ENCODE results near the gene SH3BP4.

Gene SH3BP4

DNA sequence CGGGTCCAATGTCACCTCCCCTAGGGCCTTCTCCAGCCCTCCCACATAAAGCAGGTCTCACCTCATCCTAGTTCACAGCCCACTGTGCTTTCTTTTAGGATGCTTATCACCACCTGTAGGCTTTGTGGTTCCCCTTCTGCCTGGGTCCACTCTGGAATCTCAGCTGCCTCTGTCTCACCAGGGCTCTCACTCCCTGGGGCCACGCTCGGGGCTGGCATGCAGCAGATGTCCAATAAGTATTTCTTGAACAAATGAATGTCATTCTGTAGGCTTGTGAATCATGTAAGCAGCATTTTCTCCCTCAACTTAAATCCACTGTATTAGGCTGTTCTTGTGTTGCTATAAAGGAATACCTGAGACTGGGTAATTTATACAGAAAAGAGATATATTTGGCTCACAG is 4.3 kb upstream of the SH3BP4 start:
- DNase-seq (ENCODE audit: low read depth): no peak

DNA sequence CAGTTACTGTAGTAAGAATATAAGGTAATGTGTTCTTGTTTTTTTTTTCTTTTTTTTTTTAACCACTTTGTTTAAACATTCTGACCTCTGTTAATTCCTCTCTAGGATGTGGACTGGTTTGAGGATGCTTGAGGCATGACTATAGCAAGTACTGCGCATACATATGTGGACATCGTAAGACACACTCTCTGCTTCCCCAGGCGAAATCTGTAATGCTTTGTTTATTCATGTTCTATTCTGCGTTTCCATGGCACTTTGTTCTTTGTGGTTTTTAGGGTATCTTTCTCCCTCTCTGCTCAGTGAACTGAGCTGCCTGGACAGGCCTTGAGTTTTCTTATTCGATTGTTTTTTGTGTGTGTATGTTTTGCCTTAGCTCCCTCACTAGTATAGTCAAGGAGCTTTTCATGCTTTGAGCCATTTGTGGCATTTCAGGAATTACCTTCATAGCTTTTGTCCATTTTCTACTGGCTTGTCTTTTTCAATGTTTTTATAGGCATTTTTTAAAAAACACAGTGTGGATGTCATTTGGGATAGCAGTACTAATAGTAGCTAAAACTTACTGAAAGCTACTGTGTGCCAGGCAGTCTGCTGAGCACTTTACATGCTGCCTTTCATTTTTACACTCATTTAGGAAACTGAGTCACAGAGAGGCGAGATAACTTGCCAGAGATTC is 1.9 kb upstream of the SH3BP4 start:
- DNase-seq (ENCODE audit: low read depth): peak; percentile 100

DNA sequence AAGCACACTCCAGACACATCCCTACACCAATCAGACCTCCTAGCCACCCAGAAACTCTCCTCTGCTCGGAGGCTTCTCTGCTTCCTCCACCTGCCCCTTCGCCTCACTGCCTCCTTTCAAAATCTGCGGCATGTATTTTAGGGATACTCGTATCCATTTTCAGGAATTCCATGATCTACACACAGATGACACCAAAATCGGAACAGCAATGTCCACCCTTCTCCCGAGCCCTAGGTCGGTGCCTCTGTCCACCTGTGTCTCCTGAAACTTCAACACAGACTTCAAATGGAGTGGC is 1.4 kb upstream of the SH3BP4 start:
- no peak for DNase-seq (ENCODE audit: low read depth)

DNA sequence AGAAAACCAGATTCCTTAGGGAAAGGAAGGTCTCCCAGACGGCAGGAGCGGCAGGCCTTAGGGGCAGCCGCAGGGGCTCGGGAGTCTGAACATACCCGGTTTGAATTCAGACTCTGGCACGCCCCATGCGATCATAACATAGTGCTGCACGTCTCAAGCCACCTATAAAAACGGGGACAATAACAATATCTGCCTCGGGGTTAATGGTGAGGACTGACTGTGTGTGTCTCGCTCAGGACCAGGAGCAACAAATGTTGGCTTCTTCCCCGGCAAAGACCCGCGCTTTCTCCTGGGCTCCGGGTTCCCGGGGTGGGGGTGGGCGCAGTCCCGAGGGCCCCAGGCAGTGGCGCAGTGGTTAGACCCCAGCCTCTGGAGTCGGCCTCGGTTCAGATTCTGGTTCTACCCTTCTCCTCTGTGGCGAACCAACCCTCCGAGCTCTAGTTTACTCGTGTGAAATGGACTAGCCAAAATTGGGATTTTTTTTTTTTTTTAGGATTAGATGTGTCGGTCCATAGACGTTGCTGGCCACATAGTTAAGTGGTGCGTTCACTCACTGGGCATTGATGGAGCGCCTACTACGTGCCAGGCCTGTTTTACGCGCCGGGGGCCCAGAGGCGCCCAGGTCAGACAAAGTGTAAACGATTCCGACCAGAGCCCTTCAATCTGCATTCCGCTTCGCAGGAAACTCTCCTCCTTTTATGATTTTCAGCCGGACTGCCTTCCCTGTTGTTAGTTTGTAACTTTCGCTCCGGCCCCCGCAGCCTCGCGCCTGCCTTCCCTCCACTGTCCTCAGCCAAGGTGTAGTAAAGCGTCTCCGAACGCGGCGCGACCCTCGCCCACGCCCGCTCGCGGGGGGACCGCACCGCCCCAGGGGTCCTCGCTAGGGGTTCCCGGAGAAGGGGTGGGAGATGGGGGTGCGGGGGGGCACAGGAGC is 820 bp upstream of the SH3BP4 start:
- DNase-seq (ENCODE audit: low read depth): peak; percentile 61

DNA sequence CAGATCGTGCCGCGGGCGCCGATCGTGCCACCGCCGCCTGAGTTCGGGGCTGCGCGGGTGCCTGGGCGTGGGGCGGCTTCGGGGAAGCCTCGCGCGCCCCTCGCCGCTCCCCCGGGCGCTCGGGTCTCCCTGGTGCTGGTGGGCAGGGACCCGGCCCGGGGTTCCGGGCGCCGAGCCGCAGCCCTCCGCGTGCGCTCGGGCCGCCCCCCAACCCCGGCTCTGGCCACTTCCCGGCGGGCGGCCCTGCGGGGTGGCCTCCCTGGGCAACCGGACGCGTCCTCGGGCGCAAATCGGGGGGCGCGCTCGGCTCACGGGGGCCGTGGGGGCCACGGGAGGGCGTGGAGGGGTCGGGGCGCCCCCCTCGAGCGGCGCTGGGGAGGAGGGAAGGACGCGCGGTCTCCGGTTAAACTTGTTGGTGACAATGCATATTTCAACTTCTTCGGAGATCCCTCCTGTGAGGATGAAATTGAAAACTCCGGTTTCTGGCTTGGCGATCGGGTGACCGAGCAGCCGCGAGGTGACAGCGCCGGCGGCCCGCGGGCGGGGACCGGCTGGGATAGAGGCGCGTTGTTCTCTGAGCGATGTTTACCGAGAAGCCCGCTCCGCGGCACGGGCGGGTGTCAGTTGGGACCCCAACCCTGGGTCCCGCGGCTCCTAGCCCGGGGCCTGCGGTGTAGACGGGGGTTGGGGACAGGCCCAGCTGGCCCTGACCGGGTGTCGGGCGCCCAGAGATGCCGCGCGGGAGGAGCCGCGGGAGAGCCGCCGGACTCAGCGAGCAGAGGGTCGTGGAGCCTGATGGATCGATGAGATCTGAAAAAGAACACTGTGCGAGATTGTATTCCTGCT is 676 bp downstream of the SH3BP4 start:
- DNase-seq (ENCODE audit: low read depth): no peak

DNA sequence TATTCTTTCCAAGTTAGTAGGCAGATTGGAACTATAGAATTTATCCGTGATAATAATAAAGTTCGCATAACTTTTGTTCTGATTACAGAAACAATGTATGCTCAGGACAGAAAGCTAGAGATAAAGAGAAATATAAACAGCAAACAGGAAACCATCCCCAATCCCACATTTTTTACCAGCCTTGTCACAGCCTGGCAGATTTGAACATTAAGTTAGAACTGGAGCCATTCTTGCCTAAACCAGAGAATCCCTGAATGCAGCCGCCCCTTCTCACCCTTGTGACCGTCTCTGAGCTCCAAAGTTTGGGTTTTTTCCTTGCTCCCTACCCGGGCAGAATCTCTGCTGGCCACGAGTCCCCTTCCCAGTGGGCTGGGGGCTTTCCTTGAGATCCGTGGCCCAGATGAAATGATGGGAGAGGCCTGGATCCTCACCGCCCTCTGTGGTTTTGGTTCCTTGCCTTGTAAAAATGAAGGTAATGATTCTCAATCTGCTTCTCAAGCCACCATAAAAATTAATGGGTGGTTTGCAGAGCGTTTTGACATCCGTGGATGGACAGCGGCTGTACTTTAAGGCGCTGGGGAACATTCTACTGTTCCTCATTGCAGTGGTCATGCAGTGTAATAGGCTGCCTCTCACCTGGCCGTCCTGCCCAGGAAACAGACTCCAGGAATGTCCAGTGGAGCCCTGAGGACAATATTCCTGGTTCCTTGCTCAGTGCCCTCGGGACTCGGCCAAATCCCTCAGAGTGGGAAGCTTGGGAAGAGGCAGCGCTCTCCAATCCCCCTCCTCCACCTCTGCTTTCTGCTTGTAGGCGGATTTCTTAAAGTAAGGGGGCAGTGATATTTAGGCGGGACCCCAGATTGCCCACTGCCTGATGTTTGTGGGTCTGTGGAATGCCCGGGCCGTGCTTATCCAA is 1.6 kb downstream of the SH3BP4 start:
- DNase-seq (ENCODE audit: low read depth): peak; percentile 36

DNA sequence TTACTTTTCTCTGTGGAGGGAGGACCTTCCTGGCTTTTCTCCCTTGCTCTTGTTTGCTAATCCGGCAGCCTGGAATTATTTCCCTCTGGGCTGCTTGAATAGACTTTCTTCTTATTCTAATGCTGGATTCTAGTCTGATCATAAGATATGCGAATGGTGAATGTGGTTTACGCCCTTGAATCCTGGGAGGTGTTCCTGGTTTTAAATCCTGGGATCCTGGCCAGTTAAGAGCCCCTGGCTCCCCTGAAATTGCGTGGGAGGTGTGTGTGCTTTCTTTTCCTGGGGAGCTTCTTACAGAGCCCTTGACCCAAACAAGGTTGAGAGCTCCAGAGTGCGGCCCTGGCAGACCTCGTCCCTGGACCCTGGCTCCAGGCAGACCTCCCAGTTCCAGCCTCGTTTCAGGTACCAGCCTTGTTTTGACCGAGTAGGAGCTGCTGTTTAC is 2.8 kb downstream of the SH3BP4 start:
- DNase-seq (ENCODE audit: low read depth): peak; percentile 85

DNA sequence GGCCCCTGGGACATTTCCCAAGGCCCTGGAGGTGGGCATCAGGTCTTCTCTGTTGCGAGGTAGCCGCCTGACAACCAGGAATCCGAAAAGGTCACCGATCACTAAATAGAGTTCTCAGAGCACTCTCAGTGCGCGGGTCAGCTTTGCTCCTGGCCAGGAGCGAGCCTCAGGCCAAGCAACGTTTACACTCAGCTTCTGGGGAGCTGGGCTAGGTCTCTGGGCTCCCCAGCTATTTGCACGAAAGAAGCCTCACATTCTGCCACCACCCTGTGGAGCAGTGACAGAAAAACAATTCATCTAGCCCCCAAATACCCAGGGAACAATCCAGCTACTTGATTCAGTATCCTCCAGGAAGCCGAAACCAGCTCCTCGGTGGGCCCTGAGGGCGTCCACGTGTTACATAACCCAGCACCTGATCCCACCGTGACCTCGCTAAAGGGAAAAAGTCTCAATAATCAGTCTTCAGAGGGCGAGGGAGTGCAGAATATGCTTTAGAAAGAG is 3.3 kb downstream of the SH3BP4 start:
- no peak for DNase-seq (ENCODE audit: low read depth)

DNA sequence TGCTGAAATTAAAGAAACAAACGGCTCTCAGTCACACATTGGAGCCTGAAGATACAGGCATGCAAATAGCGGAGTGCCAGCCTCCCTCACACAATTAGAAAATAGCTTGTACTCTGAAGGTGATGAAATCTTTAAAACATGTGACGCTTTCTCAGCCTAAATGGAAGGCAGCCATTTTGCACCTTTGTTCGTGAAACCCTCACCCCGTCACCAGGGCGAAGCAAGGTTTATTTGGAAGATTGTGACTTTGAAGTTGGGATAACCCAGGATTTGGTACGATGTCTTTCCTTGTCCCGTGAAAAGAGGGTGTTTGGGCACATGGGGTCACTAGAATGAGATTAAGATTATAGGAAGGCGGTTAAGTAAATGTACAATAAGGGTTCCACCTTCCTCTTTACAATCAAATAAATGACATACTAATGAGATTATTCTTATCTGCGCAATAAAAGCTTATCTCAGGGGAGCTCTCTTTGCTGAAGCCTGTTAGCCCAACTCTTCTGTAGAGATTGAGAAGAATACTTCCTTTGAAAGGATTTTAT is 4.2 kb downstream of the SH3BP4 start:
- no peak for DNase-seq (ENCODE audit: low read depth)

DNA sequence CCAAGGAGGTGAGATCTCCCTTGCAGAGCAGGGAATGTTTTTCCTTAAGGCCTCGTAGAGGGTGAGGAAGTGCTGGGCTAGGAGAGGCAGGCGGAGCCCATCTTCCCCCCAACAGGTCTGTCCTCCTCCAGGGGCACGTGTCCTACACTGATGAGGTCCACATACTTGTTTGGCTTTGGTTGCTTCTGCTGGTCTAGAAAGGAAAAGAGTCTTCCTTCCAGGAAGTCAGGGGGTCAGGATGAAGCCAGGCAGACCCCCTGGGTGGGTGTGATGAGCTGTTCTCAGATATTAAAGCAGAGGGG is 6.0 kb downstream of the SH3BP4 start:
- DNase-seq (ENCODE audit: low read depth): no peak

DNA sequence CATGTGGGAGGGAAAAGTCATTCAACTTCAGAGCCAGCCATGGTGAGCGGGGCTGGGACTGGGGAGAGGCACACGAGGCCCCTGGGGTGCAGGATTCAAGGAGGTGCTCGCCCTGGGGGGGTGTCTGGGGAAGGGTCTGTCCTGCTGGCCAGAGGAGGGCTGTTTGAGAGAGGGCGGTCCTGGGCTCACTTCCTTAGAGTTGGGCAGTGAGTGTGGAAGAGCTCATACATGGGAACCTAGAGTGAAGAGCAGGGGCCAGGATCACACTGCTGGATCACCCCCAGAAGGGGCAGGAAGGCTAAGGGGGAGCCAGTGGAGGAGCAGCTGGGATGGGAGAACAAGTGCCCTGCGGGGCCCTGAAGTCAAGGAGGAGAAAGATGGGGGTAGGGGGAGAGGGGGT is 6.5 kb downstream of the SH3BP4 start:
- DNase-seq (ENCODE audit: low read depth): no peak

DNA sequence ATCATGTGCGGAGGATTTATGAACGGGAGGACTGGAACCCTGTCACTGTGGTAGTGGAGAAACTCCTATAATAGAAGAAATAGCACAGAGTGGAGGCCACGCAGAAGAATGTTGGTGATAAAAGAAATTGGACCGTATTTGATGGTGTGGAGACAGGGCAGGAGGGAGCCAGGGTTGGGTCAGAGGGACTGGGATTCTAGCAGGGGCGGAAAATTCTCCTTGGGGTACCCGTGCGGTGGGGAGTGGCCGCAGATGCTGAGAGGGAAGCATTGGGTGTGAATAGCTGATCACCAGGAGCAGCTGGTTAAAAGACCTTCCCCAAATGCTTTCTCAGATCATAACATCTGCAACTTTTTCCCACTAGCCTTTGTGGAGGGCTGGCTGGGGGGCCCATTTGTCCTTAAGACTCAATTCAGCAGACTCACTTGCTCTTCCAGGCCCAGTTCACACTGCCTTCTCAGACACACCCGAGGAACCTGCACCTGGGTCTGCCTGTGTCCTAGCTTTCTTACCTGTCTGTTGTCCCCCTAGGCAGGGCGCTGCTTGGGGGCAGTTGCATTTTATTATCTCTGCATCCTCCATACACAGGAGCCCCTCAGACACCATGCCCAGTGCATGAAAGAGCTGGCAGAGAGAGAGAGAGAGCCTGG is 7.1 kb downstream of the SH3BP4 start:
- no peak for DNase-seq (ENCODE audit: low read depth)

DNA sequence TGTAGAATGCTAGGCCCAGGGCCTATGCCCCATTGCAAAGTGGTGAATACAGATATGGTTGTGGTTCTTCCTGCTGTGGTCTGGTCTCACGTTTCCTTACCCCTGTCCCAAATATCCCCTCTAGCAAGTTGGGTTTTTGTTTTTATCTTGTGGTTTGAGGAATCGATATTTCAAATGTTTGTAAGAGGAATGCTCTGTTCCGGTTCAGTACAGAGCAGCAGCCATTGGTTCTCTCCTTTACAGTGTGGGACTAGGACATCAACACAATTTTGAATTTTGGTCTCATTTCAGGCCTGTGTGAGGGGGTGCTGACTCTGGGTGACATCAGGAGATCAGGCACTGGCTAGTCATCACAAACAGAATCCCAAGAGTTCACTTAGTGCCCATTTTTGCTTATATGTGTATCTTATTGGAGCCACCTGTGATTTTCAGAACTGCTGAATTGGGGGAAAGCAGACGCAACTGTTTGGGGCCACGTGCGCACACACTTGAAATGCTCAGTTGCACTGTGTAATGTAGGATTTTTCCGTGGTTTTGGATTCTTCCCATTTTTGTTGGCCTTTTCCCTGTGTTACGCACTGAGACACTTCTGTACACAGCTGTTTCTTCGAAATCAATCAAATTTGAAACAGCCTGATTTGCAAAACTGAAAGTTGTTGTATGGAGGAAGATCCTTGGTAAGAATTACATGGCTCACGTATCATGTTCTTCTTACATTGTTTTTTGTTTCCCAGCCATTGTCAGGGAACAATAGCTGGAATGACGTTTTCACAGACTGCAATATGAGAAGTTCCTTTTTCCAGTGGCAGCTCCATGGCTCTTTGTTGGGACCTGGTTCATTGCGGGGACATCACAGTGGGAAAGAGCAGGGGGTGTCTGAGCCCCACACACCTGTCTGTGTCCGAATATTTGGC is 8.6 kb downstream of the SH3BP4 start:
- DNase-seq (ENCODE audit: low read depth): no peak

DNA sequence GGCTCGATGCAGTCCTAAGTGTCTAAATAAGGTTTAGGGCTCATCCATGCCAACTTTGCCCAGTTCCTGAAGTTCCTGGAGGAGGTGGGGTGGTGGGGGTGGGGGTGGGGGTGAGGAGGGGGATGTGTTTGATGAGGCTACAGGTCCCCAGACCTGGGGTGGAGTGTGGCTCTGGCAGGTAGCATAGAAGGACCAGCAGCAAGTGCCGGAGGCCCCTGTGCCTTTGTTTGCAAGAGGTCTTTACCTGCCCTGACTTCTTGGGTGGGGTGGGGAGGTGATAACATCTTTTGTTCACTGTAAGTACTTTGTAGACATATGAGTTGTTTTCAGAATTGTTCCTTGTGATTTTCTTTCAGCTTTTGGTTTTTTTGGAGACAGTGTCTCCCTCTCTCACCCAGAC is 10.0 kb downstream of the SH3BP4 start:
- DNase-seq (ENCODE audit: low read depth): no peak

DNA sequence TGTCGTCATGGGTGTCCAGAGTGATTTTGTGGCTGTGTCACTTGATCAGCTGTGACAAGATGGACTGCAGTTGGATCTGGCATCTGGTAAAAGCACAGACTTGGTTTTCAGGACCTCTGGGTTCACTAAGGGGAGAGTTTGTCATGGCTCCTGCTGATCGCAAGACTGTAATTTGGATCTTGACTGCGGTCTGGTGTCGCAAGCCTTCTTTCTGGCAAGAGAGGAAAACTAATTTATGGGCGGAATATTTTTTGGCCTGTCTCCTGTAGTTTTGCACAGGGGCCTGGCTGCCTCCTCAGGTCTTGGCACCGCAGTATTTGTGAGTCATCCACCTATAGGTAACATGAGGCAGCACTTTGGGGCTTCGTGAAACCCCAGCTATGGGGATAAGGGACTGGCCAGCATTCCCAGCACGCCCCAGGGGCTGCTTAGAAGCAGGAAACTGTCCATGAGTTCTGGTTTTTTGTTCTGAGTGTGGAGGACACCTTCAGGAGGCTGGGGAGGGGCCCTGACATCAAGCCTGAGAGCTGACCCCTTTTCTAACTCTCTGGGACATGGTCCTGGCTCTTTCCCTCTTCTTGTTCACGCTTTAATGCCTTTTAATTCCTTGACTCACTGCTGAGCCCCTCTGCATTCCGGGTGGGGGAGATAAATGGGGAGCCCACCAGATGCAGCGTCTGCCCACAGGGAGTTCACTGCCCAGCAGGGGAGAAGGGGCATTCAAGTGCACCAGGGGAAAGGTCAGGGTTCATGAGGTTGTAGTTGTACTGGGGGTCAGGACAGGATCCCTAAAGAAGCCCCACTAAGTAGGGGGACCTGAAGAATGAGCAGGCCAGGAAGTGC is 12.2 kb downstream of the SH3BP4 start:
- peak; percentile 79 for DNase-seq (ENCODE audit: low read depth)

DNA sequence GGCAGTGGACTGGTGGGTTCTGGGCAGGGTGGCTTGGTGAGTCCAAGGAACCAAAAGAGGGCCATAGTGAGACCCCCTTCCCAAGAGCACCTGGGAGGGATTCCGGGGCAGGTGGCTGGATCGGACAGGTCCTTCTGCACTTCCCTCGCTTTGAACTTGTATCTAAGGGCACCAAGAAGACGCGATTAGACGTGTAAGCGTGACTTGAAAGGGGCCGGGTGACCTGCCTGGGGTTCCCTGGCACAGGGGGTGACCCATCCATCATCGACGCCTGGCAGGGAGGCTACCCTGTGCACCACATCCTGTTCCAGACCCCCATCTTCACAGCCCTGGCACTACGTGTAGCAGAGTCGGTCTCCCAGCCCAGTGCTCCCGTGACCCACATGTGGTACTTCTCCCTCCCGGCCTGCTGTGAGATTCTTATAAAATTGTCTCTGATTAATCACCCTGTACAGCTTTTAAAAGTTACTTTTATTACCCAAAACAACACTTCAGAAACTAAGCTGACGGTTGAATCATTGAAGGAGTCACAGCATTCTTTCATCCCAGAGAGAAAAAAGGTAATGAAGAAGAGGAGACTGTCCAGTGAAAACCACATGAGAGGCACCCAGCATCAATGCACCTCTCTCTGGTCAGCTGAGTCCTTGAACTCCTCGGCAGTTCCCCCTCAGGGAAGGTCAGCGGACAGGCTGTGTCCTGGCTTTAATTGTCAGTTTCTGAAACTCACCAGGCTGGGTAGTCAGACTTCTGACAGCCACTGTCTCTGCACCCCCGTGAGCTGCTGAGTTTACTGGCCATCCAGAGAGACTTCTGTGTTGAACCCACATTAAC is 13.0 kb downstream of the SH3BP4 start:
- peak; percentile 54 for DNase-seq (ENCODE audit: low read depth)

DNA sequence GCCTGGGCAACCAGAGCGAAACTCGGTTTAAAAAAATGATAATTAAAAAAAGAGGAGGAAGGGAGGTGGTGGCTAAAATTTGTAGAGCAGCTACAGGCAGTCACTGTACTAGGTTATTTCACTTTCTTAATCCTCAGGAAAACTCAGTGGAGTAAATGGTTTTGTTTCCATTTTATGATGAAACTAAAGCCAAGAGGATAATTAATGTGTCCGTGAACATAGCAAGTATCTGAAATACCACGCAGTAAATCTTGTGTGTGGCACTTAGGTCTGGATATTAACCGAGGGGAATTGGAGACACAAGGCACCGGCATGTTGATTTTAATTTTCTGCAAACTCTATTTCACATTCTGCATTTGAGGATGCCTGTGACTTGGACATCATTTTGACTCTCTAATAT is 14.5 kb downstream of the SH3BP4 start:
- DNase-seq (ENCODE audit: low read depth): peak; percentile 51
